Measurements from ENCODE around the gene FOXO6.

The FOXO6 gene

DNA sequence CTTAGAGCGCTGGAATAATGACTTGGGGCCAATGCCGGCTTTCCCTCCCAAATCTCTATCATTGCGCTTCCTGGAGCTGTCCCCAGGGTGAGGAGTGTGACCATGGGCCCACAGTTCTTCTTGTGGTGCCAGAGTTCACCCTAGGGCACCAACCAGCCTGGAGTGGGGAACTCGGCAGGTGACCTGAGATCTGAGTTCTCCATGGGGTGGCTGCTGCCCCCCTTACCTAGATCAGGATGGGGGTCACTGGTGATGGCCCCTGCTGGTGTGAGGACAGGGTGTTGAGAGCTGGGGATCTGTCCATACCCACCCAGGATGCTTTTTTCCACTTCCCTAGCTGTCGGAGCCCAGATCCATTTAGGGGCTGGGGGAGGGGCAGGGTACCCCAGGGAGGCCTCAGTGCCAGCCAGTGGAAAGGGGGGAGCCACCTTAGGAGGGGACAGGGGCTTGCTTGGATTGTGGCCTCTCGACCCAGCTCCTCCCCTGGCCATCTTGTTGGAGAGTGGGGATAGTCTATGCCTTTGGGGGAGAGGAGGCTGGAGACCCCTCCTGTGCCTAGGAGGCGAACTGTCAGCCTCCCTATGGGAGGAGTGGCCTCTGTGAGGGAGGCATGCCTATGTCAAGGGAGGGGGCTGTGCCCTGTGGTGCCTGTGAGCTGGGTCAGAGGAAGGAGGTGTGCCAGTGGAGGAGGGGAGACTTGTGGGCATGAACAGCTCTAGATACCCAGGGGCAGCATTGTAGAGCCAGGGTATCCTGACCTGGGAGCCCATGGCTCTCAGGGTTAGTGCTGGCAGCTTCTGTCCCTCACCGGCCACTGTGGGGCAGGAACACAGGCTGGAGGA, 1.7 kb downstream of the FOXO6 start:
- H3K4me3 ChIP-seq (ENCODE audit: low read length) = peak overlapping the region; percentile 78
- DNase-seq (ENCODE audit: low read depth) = no peak
- TF ChIP-seq, protein P1, sequence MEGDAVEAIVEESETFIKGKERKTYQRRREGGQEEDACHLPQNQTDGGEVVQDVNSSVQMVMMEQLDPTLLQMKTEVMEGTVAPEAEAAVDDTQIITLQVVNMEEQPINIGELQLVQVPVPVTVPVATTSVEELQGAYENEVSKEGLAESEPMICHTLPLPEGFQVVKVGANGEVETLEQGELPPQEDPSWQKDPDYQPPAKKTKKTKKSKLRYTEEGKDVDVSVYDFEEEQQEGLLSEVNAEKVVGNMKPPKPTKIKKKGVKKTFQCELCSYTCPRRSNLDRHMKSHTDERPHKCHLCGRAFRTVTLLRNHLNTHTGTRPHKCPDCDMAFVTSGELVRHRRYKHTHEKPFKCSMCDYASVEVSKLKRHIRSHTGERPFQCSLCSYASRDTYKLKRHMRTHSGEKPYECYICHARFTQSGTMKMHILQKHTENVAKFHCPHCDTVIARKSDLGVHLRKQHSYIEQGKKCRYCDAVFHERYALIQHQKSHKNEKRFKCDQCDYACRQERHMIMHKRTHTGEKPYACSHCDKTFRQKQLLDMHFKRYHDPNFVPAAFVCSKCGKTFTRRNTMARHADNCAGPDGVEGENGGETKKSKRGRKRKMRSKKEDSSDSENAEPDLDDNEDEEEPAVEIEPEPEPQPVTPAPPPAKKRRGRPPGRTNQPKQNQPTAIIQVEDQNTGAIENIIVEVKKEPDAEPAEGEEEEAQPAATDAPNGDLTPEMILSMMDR (conservative IDR thresholded peaks at IDR 0.05; ENCODE audit: low read depth, low read length) = no peak

DNA sequence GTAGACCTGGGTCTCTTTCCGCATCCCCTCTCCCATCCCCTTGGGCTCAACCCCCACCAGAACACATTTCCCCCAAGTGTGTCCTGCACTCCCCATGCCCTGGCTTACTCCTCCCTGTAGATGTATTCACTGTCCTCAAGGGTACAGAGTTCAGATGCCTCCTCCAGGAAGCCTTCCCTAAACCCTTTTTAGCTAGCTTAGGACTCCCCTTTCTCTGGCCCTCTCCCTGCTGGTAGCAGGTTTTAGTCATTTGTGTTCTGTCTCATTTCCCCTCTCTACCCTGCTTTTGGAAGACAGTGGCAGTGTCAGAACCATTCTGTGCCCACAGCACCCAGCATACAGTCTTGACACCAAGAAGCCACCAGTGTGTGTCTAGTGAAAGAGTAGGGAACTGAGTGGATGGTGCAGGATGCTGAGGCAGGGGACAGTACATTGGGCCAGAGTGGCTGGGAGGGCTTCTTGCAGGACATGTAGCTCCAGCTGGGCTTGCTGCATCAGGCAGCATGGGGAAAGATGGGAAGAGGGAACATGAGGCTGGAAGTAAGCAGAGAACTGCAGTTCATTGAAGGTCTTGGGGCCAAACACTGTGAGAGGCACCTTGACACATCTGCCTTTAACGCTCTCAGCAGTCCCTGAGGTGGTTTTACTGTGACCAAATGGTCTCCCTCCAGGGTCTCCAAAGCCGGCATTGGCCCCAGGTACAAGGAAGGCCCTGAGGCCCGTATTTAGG, 2.5 kb downstream of the FOXO6 start:
- TF ChIP-seq, protein P1 (conservative IDR thresholded peaks at IDR 0.05; ENCODE audit: low read depth, low read length) = no peak
- DNase-seq (ENCODE audit: low read depth) = no peak
- H3K4me3 ChIP-seq (ENCODE audit: low read length) = peak overlapping the region; percentile 78

DNA sequence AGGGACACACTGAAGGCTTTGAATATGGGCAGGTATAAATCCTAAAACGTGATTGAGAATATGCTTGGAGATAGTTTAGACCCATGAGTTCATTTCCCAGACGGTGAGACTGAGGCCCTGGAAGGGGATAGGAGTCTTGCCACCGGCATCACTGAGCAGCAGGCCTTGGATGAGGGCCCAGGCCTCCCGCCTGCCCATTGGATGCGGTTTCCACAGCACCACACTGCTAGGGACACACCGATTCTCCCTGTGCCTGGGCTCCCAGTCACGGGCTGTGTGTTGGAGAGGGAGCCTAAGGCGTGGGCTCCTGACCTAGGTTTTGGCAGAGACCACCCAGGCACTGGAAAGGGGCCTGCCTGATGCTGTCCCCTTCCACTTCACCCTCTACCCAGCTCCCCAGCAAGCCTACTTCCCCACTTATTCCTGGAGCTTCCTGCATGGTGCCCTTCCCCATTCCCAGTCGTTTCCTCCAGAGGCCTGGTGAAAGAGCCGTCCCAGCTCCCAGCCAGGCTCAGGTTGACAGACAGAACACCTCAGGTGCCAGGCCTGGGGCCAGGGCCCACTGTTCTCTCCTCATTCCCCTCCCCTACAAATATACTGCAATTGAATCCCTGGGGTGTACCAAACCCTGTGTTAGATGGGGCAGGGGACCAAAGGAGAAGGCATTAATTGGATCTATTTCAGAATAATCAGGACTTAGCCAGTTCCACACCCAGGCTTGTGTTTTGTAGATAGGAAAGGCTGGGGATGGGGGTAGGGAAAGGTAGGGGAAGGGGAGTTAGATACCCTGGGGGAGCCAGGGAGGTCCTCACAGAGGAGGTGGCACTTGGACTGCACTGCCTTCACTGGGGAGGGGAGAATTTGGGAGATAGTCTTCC, 3.4 kb downstream of the FOXO6 start:
- TF ChIP-seq, protein P1 (conservative IDR thresholded peaks at IDR 0.05; ENCODE audit: low read depth, low read length) = no peak
- peak overlapping the region; percentile 5 for H3K4me3 ChIP-seq (ENCODE audit: low read length)
- DNase-seq (ENCODE audit: low read depth) = no peak

DNA sequence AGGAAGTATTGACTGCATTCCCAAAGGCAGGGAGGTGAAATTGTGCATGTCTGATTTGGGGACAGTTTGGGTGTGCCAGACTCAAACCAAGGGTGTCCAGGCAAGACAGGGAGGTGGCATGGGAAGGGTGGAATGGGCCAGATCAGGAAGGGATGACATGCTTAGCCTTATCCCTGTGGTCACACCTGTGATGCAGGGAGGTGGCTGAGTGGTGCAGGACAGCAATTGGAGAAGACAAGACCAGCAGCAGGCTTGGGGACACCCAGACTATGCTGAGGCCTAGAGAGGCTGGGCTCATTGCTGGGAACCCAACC, 4.0 kb downstream of the FOXO6 start:
- peak overlapping the region; percentile 5 for H3K4me3 ChIP-seq (ENCODE audit: low read length)
- TF ChIP-seq, protein P1 (conservative IDR thresholded peaks at IDR 0.05; ENCODE audit: low read depth, low read length) = no peak
- DNase-seq (ENCODE audit: low read depth) = no peak

DNA sequence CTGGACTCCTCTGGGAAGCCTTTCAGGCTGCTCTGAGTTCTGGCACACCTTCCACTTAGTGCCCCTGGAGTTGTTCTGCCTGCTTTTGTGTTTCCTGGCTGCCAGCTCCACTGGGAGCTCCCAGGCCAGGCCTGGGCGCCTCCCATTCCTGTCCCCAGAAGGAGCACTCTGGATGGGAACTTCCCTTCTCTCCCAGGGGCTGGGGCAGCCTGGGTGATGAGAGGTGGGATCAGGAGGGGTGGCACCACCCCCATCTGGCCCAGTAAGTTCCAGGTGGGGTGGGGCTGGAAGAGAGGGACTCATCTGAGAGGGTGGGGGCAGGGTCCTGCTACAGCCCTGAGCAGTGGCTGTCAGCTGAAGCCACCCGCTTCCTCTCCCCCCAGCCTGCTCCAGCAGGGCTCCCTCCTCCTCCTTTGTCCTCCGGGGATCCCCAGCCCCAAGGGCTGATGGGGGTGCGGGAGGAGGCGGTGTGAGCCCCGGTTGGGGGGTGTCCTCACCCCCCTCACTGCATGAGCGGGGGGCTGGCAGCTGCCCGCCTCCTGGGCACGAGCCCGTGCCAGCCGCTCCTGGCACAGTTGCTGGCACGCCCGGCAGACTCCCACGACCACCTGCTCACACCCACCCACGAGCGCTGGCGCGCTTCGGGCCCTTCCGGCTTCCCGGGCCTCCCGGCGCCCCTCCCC, 4.7 kb downstream of the FOXO6 start:
- TF ChIP-seq, protein P1 (conservative IDR thresholded peaks at IDR 0.05; ENCODE audit: low read depth, low read length) = no peak
- no peak for DNase-seq (ENCODE audit: low read depth)
- peak overlapping the region; percentile 45 for H3K4me3 ChIP-seq (ENCODE audit: low read length)

DNA sequence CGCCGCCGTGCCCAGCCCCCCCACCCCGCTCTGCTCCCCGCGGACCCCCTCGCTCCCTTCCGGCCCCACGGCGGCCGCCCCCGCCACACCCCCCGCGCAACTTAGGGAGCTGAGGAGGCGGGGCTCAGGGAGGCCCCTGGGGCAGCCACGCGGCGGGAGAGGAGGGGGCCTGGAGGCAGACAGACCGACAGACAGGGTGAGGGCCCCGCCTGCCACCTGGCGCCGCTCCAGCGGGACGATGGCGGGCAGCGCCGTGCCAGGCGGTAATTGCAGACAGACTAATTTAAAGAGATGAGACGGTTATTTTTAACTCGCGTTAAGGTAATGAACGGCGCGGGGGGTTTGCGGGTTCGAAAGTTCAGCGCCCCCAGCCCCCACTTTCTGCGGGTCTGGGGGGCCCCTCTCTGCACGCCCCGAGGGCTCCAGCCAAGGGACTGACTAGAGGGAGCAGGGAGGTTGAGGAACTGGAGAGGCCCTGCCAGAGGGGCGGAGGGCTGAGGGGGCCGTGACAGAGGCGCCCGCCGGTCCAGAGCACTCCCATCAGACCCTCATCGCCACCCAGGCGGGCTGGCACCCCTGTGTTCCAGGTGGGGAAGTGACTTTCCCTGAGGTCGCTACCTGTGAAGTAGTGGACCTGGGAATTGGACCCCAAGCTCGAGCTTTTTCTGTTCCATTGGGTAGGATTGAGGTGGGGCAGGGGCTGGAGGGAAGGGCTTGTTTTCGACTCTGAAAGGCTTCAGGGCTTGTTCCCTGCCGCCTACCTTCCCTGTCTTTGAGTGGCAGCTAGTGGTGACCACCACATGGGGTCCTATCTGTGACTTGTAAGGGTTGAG, 5.4 kb downstream of the FOXO6 start:
- H3K4me3 ChIP-seq (ENCODE audit: low read length) = peak overlapping the region; percentile 51
- DNase-seq (ENCODE audit: low read depth) = peak; percentile 39
- TF ChIP-seq, protein P1 (conservative IDR thresholded peaks at IDR 0.05; ENCODE audit: low read depth, low read length) = no peak
